SK-N-SH (cell line): ENCODE data around the gene CDK1. TPM values are rescaled to one million over a fixed set of nuclear protein-coding genes. Genes with fewer than 3 reads are reported as not detected.

Experiments used
- CTCF ChIA-PET: fragments of 300-600, 350-600 bp; formaldehyde crosslinking; extraction: SDS; loops from one replicate; lab custom pipeline; 2021; lab: Yijun Ruan, JAX
- POLR2A ChIA-PET: fragments of 350-600 bp; sonication (Branson Sonifier 250); formaldehyde crosslinking; extraction: SDS; loops from one replicate; lab custom pipeline; 2020; ENCODE audit warnings: antibody characterized with exemption, inconsistent platforms; lab: Yijun Ruan, JAX
- DNase-seq: peaks from one replicate; pipeline ENCODE4 v3.0.0; 2012
- H2AFZ ChIP-seq: fragments of 200-600 bp; sonication (generic); 2 replicates; pipeline ENCODE4 v1.8.1; 2016; ENCODE audit warnings: antibody characterized with exemption, mild to moderate bottlenecking, low read depth
- H3F3A ChIP-seq: fragments of 200-600 bp; sonication (generic); replicated peaks from 2 replicates; pipeline ENCODE3; 2016; ENCODE audit warnings: antibody characterized with exemption, mild to moderate bottlenecking; ENCODE audit not compliant: insufficient read depth
- H3K27ac ChIP-seq, 2 experiments: fragments of 200-500 bp in 1 of 2; fragments of 200-600 bp in 1 of 2; sonication (Bioruptor generic) in 1 of 2; sonication (generic), shearing (Covaris generic) in 1 of 2; 2 replicates each; pipeline versions ENCODE4 v1.5.1 to v1.6.1; 2014 to 2016; ENCODE audit warnings: low read depth in 2 of 2, inconsistent platforms in 1 of 2, low read length in 1 of 2, mild to moderate bottlenecking in 1 of 2, mixed read lengths in 1 of 2
- H3K27me3 ChIP-seq: fragments of 200-600 bp; sonication (generic), shearing (Covaris generic); 2 replicates; pipeline ENCODE4 v1.6.1; 2016; ENCODE audit warnings: mixed run types; ENCODE audit not compliant: insufficient read depth
- H3K36me3 ChIP-seq, 2 experiments: fragments of 200-500 bp in 1 of 2; fragments of 200-600 bp in 1 of 2; sonication (Bioruptor generic) in 1 of 2; sonication (generic) in 1 of 2; replicated peaks in 1 of 2; 2 replicates each; pipeline versions ENCODE3 to v1.5.1; 2014 to 2016; ENCODE audit warnings: low read length in 1 of 2, mild to moderate bottlenecking in 1 of 2; ENCODE audit not compliant: insufficient read depth in 2 of 2, control insufficient read depth in 1 of 2
- H3K4me1 ChIP-seq, 2 experiments: fragments of 200-500 bp in 1 of 2; fragments of 200-600 bp in 1 of 2; sonication (Bioruptor generic) in 1 of 2; sonication (generic), shearing (Covaris generic) in 1 of 2; 2 replicates each; pipeline versions ENCODE4 v1.5.1 to v1.6.1; 2014 to 2016; ENCODE audit warnings: low read depth in 1 of 2, low read length in 1 of 2, mixed run types in 1 of 2; ENCODE audit not compliant: insufficient read depth in 2 of 2, control insufficient read depth in 1 of 2
- H3K4me2 ChIP-seq: fragments of 200-600 bp; sonication (generic), shearing (Covaris generic); 2 replicates; pipeline ENCODE4 v1.6.1; 2017; ENCODE audit warnings: mixed run types
- H3K4me3 ChIP-seq, 2 experiments: fragments of 200-500 bp in 1 of 2; fragments of 200-600 bp in 1 of 2; sonication (Bioruptor generic) in 1 of 2; sonication (generic), shearing (Covaris generic) in 1 of 2; 2 replicates each; pipeline versions ENCODE4 v1.5.1 to v1.8.1; 2014 to 2016; ENCODE audit warnings: low read depth in 2 of 2, inconsistent platforms in 1 of 2, low read length in 1 of 2, mild to moderate bottlenecking in 1 of 2, mixed read lengths in 1 of 2, moderate library complexity in 1 of 2
- H3K79me2 ChIP-seq: fragments of 200-600 bp; sonication (generic); 2 replicates; pipeline ENCODE4 v1.8.1; 2017; ENCODE audit warnings: mild to moderate bottlenecking; ENCODE audit not compliant: insufficient read depth
- H3K9ac ChIP-seq: fragments of 200-600 bp; sonication (generic); 2 replicates; pipeline ENCODE4 v1.6.1; 2017; ENCODE audit warnings: mixed run types
- H3K9me2 ChIP-seq: fragments of 200-600 bp; sonication (generic); 2 replicates; pipeline ENCODE4 v1.6.1; 2017; ENCODE audit warnings: mixed run types
- H3K9me3 ChIP-seq: fragments of 200-600 bp; sonication (generic); 2 replicates; pipeline ENCODE4 v1.6.1; 2017; ENCODE audit warnings: mixed run types, mild to moderate bottlenecking, moderate library complexity
- H4K20me1 ChIP-seq: fragments of 200-600 bp; sonication (generic); 2 replicates; pipeline ENCODE4 v1.6.1; 2017; ENCODE audit warnings: mild to moderate bottlenecking, mixed run types; ENCODE audit not compliant: insufficient read depth
- CHD2 ChIP-seq: fragments of 150-350 bp; IDR thresholded peaks from 2 replicates; pipeline ENCODE4 v1.6.1; 2018; ENCODE audit warnings: low read length; ENCODE audit not compliant: partially characterized antibody
- ELF1 ChIP-seq: IDR thresholded peaks from 2 replicates; pipeline ENCODE4 v1.4.0; 2012
- EP300 ChIP-seq, 2 experiments: IDR thresholded peaks; 2 replicates each; pipeline versions ENCODE4 v1.4.0 to v1.6.1; 2012; ENCODE audit warnings: borderline replicate concordance in 1 of 2, low read depth in 1 of 2, low read length in 1 of 2
- FOSL2 ChIP-seq: IDR thresholded peaks from 2 replicates; pipeline ENCODE4 v1.4.0; 2012; ENCODE audit warnings: low read depth, mild to moderate bottlenecking, moderate library complexity, borderline replicate concordance
- FOXJ3 ChIP-seq: sonication (generic); formaldehyde crosslinking; IDR thresholded peaks from 2 replicates; pipeline ENCODE4 v1.5.1; 2020; ENCODE audit warnings: mild to moderate bottlenecking, missing genetic modification reagents
- GABPA ChIP-seq: IDR thresholded peaks from 2 replicates; pipeline ENCODE4 v1.4.0; 2012; ENCODE audit warnings: low read depth, mild to moderate bottlenecking
- RCOR1 ChIP-seq: fragments of 150-350 bp; IDR thresholded peaks from 2 replicates; pipeline ENCODE4 v1.6.1; 2017; ENCODE audit warnings: antibody characterized with exemption, low read length
- REST ChIP-seq: IDR thresholded peaks from 2 replicates; pipeline ENCODE4 v1.6.1; 2012; ENCODE audit warnings: mild to moderate bottlenecking, low read depth, low read length, moderate library complexity
- SMC3 ChIP-seq: IDR thresholded peaks from 2 replicates; pipeline ENCODE4 v1.6.1; 2012; ENCODE audit warnings: low read depth, low read length, improper control_type of control experiment
- TAF1 ChIP-seq: IDR thresholded peaks from 2 replicates; pipeline ENCODE4 v1.6.1; 2012; ENCODE audit warnings: low read depth, mild to moderate bottlenecking, low read length, moderate library complexity, borderline replicate concordance
- YY1 ChIP-seq: IDR thresholded peaks from 2 replicates; pipeline ENCODE4 v1.4.0; 2012; ENCODE audit warnings: low read depth, mild to moderate bottlenecking
- WGBS: methylation state at CpG from one replicate; pipeline ENCODE4 v1.1.6; 2017; ENCODE audit warnings: low lambda C conversion rate; 5-methylcytosine and 5-hydroxymethylcytosine counted together
- polyA plus RNA-seq, 3 experiments: library from polyadenylated mRNA; depleted of rRNA; stranded (reverse); fragments of >200 nt; gene quantifications; 2 replicates each; pipeline ENCODE4 v1.2.3, GENCODE V29; 2012
- TF ChIP-seq, protein P1 (sequence below): IDR thresholded peaks from 2 replicates; pipeline ENCODE4 v1.4.0; 2012; ENCODE audit warnings: low read depth
- TF ChIP-seq, protein P2 (sequence below): fragments of 200-600 bp; sonication (generic); IDR thresholded peaks from 2 replicates; pipeline ENCODE4 v1.6.1; 2017; ENCODE audit warnings: antibody characterized with exemption, mild to moderate bottlenecking, moderate library complexity
- TF ChIP-seq, protein P3 (sequence below): fragments of 150-350 bp; IDR thresholded peaks from 2 replicates; pipeline ENCODE4 v1.6.1; 2017; ENCODE audit warnings: antibody characterized with exemption, low read length, low read depth, borderline replicate concordance
- TF ChIP-seq, protein P4 (sequence below): IDR thresholded peaks from 2 replicates; pipeline ENCODE4; 2012
- TF ChIP-seq, protein P5 (sequence below): IDR thresholded peaks from 2 replicates; pipeline ENCODE4 v1.4.0; 2012; ENCODE audit warnings: low read depth, borderline replicate concordance

The CDK1 gene
- polyA plus RNA-seq, 1 of the 3 experiments (the other 2 are of a cell fraction): 20.8 TPM

GRCh38 chr10:60795465-60796202 lies 17.4 kb downstream of the CDK1 start:
- Histone ChIP-seq H3K4me3 (no peak overlapping the region), H3K79me2 (peaks cover 36% of the 10 kb centered on the region), H4K20me1 (no peaks in the 10 kb centered on the region; the same call in 1 of the 2 replicates), H3K9me2 (no peaks in the 10 kb centered on the region), H3K27ac (no peak overlapping the region), H3K9ac (no peak overlapping the region), H3K27me3 (no peaks in the 10 kb centered on the region), H2AFZ (no peak overlapping the region), H3K36me3 (peaks cover 38 to 47% of the 10 kb centered on the region in 2 experiments), H3K9me3 (no peaks in the 10 kb centered on the region), H3K4me2 (no peak overlapping the region), H3F3A (peaks cover 4% of the 10 kb centered on the region), H3K4me1 (peaks cover 0 to 9% of the 10 kb centered on the region in 2 experiments; a peak in 2 of 4 replicates)
- WGBS: over 99% methylated on average over 3 of the region's 3 CpGs
- CTCF ChIA-PET: no interaction called here
- TF ChIP-seq, protein P1, sequence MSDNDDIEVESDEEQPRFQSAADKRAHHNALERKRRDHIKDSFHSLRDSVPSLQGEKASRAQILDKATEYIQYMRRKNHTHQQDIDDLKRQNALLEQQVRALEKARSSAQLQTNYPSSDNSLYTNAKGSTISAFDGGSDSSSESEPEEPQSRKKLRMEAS: no peak
- TF ChIP-seq, protein P2, sequence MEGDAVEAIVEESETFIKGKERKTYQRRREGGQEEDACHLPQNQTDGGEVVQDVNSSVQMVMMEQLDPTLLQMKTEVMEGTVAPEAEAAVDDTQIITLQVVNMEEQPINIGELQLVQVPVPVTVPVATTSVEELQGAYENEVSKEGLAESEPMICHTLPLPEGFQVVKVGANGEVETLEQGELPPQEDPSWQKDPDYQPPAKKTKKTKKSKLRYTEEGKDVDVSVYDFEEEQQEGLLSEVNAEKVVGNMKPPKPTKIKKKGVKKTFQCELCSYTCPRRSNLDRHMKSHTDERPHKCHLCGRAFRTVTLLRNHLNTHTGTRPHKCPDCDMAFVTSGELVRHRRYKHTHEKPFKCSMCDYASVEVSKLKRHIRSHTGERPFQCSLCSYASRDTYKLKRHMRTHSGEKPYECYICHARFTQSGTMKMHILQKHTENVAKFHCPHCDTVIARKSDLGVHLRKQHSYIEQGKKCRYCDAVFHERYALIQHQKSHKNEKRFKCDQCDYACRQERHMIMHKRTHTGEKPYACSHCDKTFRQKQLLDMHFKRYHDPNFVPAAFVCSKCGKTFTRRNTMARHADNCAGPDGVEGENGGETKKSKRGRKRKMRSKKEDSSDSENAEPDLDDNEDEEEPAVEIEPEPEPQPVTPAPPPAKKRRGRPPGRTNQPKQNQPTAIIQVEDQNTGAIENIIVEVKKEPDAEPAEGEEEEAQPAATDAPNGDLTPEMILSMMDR: no peak
- TF ChIP-seq, protein P3, sequence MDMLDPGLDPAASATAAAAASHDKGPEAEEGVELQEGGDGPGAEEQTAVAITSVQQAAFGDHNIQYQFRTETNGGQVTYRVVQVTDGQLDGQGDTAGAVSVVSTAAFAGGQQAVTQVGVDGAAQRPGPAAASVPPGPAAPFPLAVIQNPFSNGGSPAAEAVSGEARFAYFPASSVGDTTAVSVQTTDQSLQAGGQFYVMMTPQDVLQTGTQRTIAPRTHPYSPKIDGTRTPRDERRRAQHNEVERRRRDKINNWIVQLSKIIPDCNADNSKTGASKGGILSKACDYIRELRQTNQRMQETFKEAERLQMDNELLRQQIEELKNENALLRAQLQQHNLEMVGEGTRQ: no peak
- no peak for TF ChIP-seq GABPA
- no peak for TF ChIP-seq CHD2
- no peak for TF ChIP-seq SMC3
- TF ChIP-seq, protein P4, sequence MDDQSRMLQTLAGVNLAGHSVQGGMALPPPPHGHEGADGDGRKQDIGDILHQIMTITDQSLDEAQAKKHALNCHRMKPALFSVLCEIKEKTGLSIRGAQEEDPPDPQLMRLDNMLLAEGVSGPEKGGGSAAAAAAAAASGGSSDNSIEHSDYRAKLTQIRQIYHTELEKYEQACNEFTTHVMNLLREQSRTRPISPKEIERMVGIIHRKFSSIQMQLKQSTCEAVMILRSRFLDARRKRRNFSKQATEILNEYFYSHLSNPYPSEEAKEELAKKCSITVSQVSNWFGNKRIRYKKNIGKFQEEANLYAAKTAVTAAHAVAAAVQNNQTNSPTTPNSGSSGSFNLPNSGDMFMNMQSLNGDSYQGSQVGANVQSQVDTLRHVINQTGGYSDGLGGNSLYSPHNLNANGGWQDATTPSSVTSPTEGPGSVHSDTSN: no peak
- TF ChIP-seq, protein P5, sequence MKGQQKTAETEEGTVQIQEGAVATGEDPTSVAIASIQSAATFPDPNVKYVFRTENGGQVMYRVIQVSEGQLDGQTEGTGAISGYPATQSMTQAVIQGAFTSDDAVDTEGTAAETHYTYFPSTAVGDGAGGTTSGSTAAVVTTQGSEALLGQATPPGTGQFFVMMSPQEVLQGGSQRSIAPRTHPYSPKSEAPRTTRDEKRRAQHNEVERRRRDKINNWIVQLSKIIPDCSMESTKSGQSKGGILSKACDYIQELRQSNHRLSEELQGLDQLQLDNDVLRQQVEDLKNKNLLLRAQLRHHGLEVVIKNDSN: no peak
- no peak for TF ChIP-seq YY1
- TF ChIP-seq REST: no peak
- no peak for TF ChIP-seq EP300 (IDR thresholded peaks at IDR 0.05; ENCODE audit: borderline replicate concordance in 1 of 2, low read depth in 1 of 2, low read length in 1 of 2)
- no peak for TF ChIP-seq RCOR1
- no peak for TF ChIP-seq ELF1
- TF ChIP-seq FOXJ3: no peak
- no peak for TF ChIP-seq TAF1
- TF ChIP-seq FOSL2: no peak
- POLR2A ChIA-PET: interaction anchor here (1.1 kb wide), 1 partner anchor 17 kb away, joined by 3 read pairs; the partner anchor contains the start of gene CDK1
- DNase-seq: no peak
